ENCODE results near the gene SUV39H1.

SUV39H1 gene

GRCh38 chrX:48754238-48754637 lies 57.7 kb downstream of the SUV39H1 start:
- no peak overlapping the region for H3K27ac ChIP-seq
- TF ChIP-seq ZFX (IDR thresholded peaks at IDR 0.05; ENCODE audit: borderline replicate concordance) = no peak
- TF ChIP-seq, protein P1, sequence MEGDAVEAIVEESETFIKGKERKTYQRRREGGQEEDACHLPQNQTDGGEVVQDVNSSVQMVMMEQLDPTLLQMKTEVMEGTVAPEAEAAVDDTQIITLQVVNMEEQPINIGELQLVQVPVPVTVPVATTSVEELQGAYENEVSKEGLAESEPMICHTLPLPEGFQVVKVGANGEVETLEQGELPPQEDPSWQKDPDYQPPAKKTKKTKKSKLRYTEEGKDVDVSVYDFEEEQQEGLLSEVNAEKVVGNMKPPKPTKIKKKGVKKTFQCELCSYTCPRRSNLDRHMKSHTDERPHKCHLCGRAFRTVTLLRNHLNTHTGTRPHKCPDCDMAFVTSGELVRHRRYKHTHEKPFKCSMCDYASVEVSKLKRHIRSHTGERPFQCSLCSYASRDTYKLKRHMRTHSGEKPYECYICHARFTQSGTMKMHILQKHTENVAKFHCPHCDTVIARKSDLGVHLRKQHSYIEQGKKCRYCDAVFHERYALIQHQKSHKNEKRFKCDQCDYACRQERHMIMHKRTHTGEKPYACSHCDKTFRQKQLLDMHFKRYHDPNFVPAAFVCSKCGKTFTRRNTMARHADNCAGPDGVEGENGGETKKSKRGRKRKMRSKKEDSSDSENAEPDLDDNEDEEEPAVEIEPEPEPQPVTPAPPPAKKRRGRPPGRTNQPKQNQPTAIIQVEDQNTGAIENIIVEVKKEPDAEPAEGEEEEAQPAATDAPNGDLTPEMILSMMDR (IDR thresholded peaks at IDR 0.05) = no peak

Data from 22Rv1 (cell line).